GM12874 (cell line): ENCODE results near the gene SEMA3F.

ENCODE experiments used
- TF ChIP-seq, protein P1 (sequence below): IDR thresholded peaks from 2 replicates; pipeline ENCODE4 v1.5.1; 2011; ENCODE audit warnings: low read depth, mild to moderate bottlenecking, control low read depth, low read length, moderate library complexity; ENCODE audit not compliant: insufficient read depth

The SEMA3F gene

DNA sequence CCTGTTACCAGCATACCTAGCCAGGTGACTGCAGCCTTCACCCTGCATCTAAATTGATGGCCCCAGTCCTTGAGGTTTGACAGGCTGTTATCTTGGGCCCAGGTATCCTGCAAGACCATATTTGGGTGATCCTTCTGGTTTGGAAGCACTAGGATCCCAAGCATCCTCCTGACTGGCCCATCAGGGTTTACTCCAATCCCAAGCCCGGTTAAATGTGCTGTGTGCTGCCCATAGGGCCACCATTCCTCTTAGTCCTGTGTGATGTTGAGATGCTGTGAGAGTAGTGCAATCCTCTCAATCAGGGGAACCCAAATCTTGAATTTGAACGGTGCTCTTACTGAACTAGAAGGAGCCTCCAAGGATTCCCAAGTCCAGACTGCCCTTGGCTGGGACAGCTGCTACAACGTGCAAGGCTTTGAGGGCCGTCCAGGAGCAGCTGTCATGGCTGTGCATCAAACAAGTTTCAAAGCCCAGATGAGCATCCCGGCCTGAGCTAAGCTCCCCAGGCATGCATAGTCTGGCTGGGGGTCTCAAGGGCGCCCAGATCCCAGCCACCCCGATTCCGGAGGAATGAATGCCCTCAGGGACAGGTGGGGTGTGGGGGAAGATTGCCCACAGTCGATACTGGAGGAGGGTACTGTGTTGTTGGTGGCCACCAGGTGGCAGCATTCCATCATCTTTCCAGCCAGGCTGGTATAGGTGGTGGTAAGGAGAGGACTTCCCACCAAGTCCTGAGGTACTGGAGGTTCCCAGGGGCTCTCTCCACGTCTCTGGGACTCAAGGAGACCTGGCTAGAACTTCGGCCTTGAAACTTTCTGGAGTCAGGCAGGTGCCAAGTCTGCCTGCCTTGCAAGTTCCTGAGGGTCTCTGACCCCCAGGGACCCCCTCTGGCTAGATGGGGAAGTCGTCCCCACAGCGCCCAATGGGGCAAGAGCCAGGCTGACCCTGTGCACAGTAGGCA, 33.8 kb upstream of the SEMA3F start:
- TF ChIP-seq, protein P1, sequence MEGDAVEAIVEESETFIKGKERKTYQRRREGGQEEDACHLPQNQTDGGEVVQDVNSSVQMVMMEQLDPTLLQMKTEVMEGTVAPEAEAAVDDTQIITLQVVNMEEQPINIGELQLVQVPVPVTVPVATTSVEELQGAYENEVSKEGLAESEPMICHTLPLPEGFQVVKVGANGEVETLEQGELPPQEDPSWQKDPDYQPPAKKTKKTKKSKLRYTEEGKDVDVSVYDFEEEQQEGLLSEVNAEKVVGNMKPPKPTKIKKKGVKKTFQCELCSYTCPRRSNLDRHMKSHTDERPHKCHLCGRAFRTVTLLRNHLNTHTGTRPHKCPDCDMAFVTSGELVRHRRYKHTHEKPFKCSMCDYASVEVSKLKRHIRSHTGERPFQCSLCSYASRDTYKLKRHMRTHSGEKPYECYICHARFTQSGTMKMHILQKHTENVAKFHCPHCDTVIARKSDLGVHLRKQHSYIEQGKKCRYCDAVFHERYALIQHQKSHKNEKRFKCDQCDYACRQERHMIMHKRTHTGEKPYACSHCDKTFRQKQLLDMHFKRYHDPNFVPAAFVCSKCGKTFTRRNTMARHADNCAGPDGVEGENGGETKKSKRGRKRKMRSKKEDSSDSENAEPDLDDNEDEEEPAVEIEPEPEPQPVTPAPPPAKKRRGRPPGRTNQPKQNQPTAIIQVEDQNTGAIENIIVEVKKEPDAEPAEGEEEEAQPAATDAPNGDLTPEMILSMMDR: peak; percentile 81

GRCh38 chr3:50122071-50122470, 33.1 kb upstream of the SEMA3F start:
- TF ChIP-seq, protein P1: no peak

DNA sequence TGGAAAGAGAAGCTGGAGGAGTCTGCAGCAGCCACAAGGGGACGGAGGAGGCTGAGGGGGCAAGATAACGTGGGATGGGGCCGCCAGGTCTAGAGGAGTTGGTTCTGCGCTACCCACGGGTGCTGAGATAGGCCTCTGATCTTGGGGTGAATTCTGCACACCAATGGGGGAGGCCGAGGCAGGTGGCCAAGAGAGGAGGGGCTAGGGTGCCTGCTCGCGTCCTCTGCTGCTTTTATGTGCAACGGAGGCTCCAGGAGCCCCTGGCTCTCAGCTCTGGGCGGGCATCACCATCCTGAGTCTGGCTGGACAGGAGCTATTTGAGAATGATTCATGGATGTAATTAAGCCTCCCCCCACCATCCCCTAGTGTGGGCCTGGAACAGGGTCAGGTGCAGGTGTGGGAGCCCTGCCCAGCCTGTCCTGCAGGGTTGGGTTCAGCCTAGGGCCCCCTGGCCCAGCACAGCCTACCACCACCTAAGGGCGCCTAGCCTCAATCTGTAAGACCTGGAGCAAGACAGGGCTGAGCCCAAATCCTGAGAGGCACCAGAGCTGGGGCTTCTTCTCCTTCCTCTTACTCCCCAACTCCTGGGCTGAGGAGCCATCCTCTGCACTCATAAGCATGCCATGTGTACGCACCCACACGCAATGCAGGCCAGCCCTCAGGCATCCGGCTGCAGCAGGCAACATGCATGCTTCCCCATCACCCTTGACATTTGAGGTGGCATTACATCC, 32.3 kb upstream of the SEMA3F start:
- TF ChIP-seq, protein P1: no peak

- TF ChIP-seq, protein P1: no peak
Observed at GRCh38 chr3:50123394-50124051, 31.6 kb upstream of the SEMA3F start.

GRCh38 chr3:50124052-50124799, 30.9 kb upstream of the SEMA3F start:
- TF ChIP-seq, protein P1: no peak

DNA sequence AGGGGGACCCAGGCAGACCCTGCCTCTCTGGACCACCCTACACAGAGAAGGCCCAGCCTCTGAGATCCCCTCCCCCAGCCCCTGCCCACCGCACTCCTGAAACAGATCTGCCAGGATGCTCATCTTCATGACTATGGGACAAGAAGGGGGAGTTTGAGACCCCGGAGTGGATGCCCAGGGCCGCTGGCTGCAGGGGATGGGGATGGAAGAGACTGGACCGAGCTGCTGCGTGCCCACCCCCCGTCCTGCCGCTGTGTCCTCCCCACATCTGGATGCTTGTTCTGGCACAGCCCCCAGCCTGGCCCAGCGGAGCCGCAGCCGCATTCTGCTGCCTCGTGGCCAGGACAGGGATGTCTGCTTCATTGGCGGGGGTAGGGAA, 30.3 kb upstream of the SEMA3F start:
- TF ChIP-seq, protein P1: no peak
